ENCODE data around the gene EXOC6B. TPM values are rescaled to one million over a fixed set of nuclear protein-coding genes. Genes with fewer than 3 reads are reported as not detected.

EXOC6B gene
- total RNA-seq = 21.8 and 26.4 TPM in 2 replicates

DNA sequence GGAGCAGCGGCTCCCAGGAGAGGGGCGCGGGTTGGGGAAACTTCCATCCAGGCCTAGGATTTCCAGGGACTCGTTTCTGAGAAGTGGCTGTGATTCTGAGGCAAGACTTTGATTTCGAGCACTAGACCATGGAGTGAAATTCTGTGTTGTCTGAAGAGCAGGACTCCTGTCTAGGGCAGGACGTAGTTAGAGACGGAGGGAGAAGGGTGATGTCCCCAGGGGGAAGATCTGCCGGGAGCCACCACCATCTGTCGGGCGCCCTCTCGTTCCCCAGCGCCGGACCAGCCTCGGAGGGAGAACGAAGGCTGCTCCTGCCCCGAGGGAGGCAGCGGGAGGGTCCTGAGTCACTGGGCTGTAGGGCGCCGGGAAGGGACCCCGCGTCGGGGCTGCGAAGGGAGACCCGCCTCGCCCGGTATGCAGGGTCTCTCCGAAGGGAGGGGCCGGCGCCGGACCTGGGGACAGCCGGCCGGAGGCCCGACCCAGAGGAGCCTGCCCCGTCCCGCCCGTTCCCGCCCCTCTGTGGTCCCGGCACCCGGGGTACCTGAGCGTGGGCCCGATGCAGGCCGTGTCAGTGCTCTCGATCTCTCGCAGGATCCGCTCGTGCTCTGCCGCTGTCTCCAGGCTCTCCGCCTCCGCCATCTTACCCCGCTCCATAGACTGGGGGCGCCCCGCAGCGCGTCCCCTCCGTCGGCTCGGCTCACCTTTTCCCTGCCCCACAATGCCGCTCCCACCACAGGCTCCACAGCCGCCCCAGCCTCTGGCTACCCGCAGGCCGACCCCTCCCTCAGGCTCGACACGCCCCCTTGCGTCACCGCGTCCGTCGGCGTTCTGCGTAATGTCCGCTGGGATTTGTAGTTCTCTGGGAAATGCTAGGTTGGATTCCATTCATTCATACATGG, at the start of gene EXOC6B:
TSS of gene EXOC6B (minus strand) at position 777 of the 899 bp plus-strand sequence.

GRCh38 chr2:72147303-72147971, 678.4 kb downstream of the EXOC6B start, which contains the start of gene CYP26B1:
TSS of gene CYP26B1 (minus strand) at chr2:72147862. CDS start at chr2:72147834, 28 bp downstream.

Other genes starting within 250 kb of the EXOC6B start
- gene SPR, start 61.4 kb upstream of the EXOC6B start, total RNA-seq = 18.5 and 22.7 TPM in 2 replicates
- not detected in 2 replicates for gene EMX1, start 91.5 kb upstream of the EXOC6B start, total RNA-seq
- gene SFXN5, start 245.7 kb upstream of the EXOC6B start, total RNA-seq = 4.2 and 7.9 TPM in 2 replicates